Ovary (tissue), 9 donors: ENCODE data around the gene SH3GL3. TPM values are rescaled to one million over a fixed set of nuclear protein-coding genes. Genes with fewer than 3 reads are reported as not detected.

Experiments
- DNase-seq, 5 donors: peaks; one replicate each; pipeline ENCODE4 v3.0.0-alpha.2; 2019 to 2020
- H3K27ac ChIP-seq, 2 donors: fragments of 200-600 bp; one replicate each; pipeline versions ENCODE4 v1.5.1 to v1.8.0; 2019 to 2022
- H3K27me3 ChIP-seq: fragments of 200-600 bp; one replicate; pipeline ENCODE4 v1.8.0; 2022
- H3K36me3 ChIP-seq: fragments of 200-600 bp; sonication (generic); one replicate; pipeline ENCODE4 v1.5.1; 2019
- H3K4me1 ChIP-seq: one replicate; pipeline ENCODE4 v1.8.1; 2013; ENCODE audit warnings: mild to moderate bottlenecking, moderate library complexity; ENCODE audit not compliant: insufficient read depth
- H3K4me3 ChIP-seq: fragments of 200-600 bp; sonication (generic); one replicate; pipeline ENCODE4 v1.5.1; 2017
- H3K9me3 ChIP-seq, 2 donors: fragments of 200-600 bp in 1 of 2; sonication (generic) in 1 of 2; one replicate each; pipeline versions ENCODE4 v1.5.1 to v1.8.1; 2013 to 2019; ENCODE audit warnings: mild to moderate bottlenecking in 1 of 2, moderate library complexity in 1 of 2
- CTCF ChIP-seq, 3 donors: fragments of 450-650 bp in 2 of 3; fragments of 200-600 bp in 1 of 3; IDR thresholded peaks; one replicate each; pipeline versions ENCODE4 v1.5.1 to v1.8.0; 2016 to 2022; ENCODE audit warnings: antibody characterized with exemption in 3 of 3, mild to moderate bottlenecking in 1 of 3
- EP300 ChIP-seq: sonication (generic); formaldehyde crosslinking; IDR thresholded peaks from one replicate; pipeline ENCODE4 v1.6.1; 2017; ENCODE audit warnings: antibody characterized with exemption
- POLR2A ChIP-seq: fragments of 450-650 bp; IDR thresholded peaks from one replicate; pipeline ENCODE4 v1.6.1; 2017; ENCODE audit warnings: antibody characterized with exemption, mild to moderate bottlenecking, moderate library complexity
- WGBS, 3 donors: extraction: QIAGEN DNeasy Blood & Tissue Kit in 1 of 3; methylation state at CpG; one replicate each; pipeline versions ENCODE4 v1.1.5 to v1.1.7; 2013 to 2017; 5-methylcytosine and 5-hydroxymethylcytosine counted together
- intact Hi-C, 4 donors: fragments of 100-400 bp; cut with DNase I; formaldehyde crosslinking; loops; one replicate each; pipeline versions ENCODE4 v1.11.0 to v1.15.1; 2022 to 2023
- polyA plus RNA-seq, 2 donors: library from polyadenylated mRNA; stranded (reverse); fragments of 200-250 nt in 1 of 2; fragments of 350-450 nt in 1 of 2; fragmentation: Illumina TruSeq in 1 of 2; extraction: RNeasy Lipid Tissue Mini Kit (QIAGEN cat#74804) in 1 of 2; gene quantifications; one replicate each; pipeline ENCODE4 v1.2.3, GENCODE V29; 2013 to 2014
- total RNA-seq, 7 donors: library from RNA; depleted of rRNA in 2 of 7; stranded (reverse); fragments of >200 nt in 2 of 7; fragmentation: NEBNext Ultra II Directional in 3 of 7; extraction: Animal tissue kit (Norgen Biotek cat#: 25700) in 3 of 7; gene quantifications; one replicate each; pipeline versions ENCODE4 v1.1.0 to v1.2.4, GENCODE V29; 2016 to 2023
- donor health status: DM: no; HTN: no; CAD: no; lungs with moderate emphysema.
- donor health status: DM: no; HTN: no; CAD: no.
- donor health status: Bipolar disorder and iron deficiency.
- donor health status: DM: yes; HTN: yes; CAD: no.
- donor health status: DM: no; HTN: no; CAD: no.
- donor health status: DM: yes; HTN: yes; CAD: no.

Gene SH3GL3
- total and polyA plus RNA-seq, 9 donors = 0.25 to 4.9 (median 0.55) TPM; not detected in 1

- DNase-seq = no peak
- TF ChIP-seq POLR2A (no peak), EP300 (no peak), CTCF (IDR thresholded peaks at IDR 0.05) (no peak)
- no peaks in the 10 kb centered on the region for H3K4me1 ChIP-seq
- intact Hi-C loops = no loop called here
- H3K27ac ChIP-seq = no peak overlapping the region
- WGBS, 3 donors = 85 to 97% (median 90%) methylated on average over 2 of the region's 2 CpGs
- no peak overlapping the region for H3K4me3 ChIP-seq
- H3K27me3 ChIP-seq = no peaks in the 10 kb centered on the region
- H3K36me3 ChIP-seq = no peaks in the 10 kb centered on the region
- no peaks in the 10 kb centered on the region for H3K9me3 ChIP-seq
Measured at GRCh38 chr15:83612898-83613635, 165.9 kb downstream of the SH3GL3 start.

GRCh38 chr15:83613714-83614113, 166.6 kb downstream of the SH3GL3 start:
- no peaks in the 10 kb centered on the region for H3K27me3 ChIP-seq
- intact Hi-C loops = no loop called here
- TF ChIP-seq CTCF (IDR thresholded peaks at IDR 0.05) (no peak), POLR2A (no peak), EP300 (no peak)
- H3K4me1 ChIP-seq = no peaks in the 10 kb centered on the region
- H3K9me3 ChIP-seq = no peaks in the 10 kb centered on the region
- H3K27ac ChIP-seq = no peak overlapping the region
- no peak for DNase-seq
- no peak overlapping the region for H3K4me3 ChIP-seq
- 43 to 60% (median 51%) methylated on average over 2 of the region's 2 CpGs for WGBS, 3 donors
- no peaks in the 10 kb centered on the region for H3K36me3 ChIP-seq

- H3K36me3 ChIP-seq = no peaks in the 10 kb centered on the region
- intact Hi-C loops = no loop called here
- no peaks in the 10 kb centered on the region for H3K27me3 ChIP-seq
- TF ChIP-seq POLR2A = no peak
- no peak for TF ChIP-seq EP300
- no peak for TF ChIP-seq CTCF (IDR thresholded peaks at IDR 0.05)
- H3K4me3 ChIP-seq = no peak overlapping the region
- H3K27ac ChIP-seq = no peak overlapping the region
- no peaks in the 10 kb centered on the region for H3K9me3 ChIP-seq
- WGBS, 3 donors = 48 to 70% (median 61%) methylated on average over 1 of the region's 1 CpG
- no peak for DNase-seq
- H3K4me1 ChIP-seq = no peaks in the 10 kb centered on the region
Measured at GRCh38 chr15:83616840-83617239, 169.7 kb downstream of the SH3GL3 start.

GRCh38 chr15:83626171-83626802, 179.1 kb downstream of the SH3GL3 start:
- Histone ChIP-seq H3K4me3 (no peak overlapping the region), H3K27me3 (no peaks in the 10 kb centered on the region), H3K27ac (no peak overlapping the region), H3K9me3 (no peaks in the 10 kb centered on the region), H3K36me3 (no peaks in the 10 kb centered on the region), H3K4me1 (no peaks in the 10 kb centered on the region)
- no peak for DNase-seq
- intact Hi-C loops = no loop called here
- 59 to 74% (median 60%) methylated on average over 2 of the region's 2 CpGs for WGBS, 3 donors
- TF ChIP-seq POLR2A (no peak), EP300 (no peak), CTCF (IDR thresholded peaks at IDR 0.05) (no peak)
